CD4-positive, CD25-positive, alpha-beta regulatory T cell (primary cell): ENCODE results near the gene TCAIM. TPM values are rescaled to one million over a fixed set of nuclear protein-coding genes. Genes with fewer than 3 reads are reported as not detected.

Experiments
- ATAC-seq, 2 donors: fragments of 150-1000 bp; cut with Tn5 transposase; one replicate each; pipeline ENCODE4 v1.10.0; 2021; ENCODE audit warnings: low read depth in 2 of 2, moderate number of reproducible peaks in 2 of 2, moderate library complexity in 1 of 2
- DNase-seq, 3 donors: peaks; one replicate each; pipeline versions ENCODE4 v3.0.0 to v3.0.0-alpha.2; 2012 to 2022; ENCODE audit warnings: mixed read lengths in 1 of 3
- H3K27ac ChIP-seq: one replicate; pipeline ENCODE4 v1.7.0; 2013; ENCODE audit warnings: mild to moderate bottlenecking, low read length; ENCODE audit not compliant: insufficient read depth, poor library complexity, severe bottlenecking
- H3K27me3 ChIP-seq: one replicate; pipeline ENCODE4 v1.7.0; 2013; ENCODE audit warnings: low read length; ENCODE audit not compliant: control insufficient read depth, insufficient read depth
- H3K36me3 ChIP-seq: one replicate; pipeline ENCODE4 v1.7.0; 2013; ENCODE audit warnings: mild to moderate bottlenecking, low read length, moderate library complexity; ENCODE audit not compliant: control insufficient read depth, insufficient read depth
- H3K4me1 ChIP-seq: 2 replicates; pipeline ENCODE4 v1.7.0; 2013; ENCODE audit warnings: mild to moderate bottlenecking, low read length; ENCODE audit not compliant: insufficient read depth, control insufficient read depth, poor library complexity, severe bottlenecking
- H3K4me3 ChIP-seq: one replicate; pipeline ENCODE4 v1.7.0; 2013; ENCODE audit warnings: low read depth, mild to moderate bottlenecking, low read length, moderate library complexity
- H3K9me3 ChIP-seq, 2 experiments: 1 replicate in 1 of 2; 2 replicates in 1 of 2; pipeline ENCODE4 v1.7.0; 2013; ENCODE audit warnings: low read length in 2 of 2, mild to moderate bottlenecking in 1 of 2, moderate library complexity in 1 of 2; ENCODE audit not compliant: control insufficient read depth in 2 of 2
- H3K27ac Mint-ChIP-seq, 3 donors: one replicate each; pipeline ENCODE4 v1.8.0; 2020 to 2022; ENCODE audit warnings: mild to moderate bottlenecking in 3 of 3, mixed read lengths in 3 of 3, moderate library complexity in 2 of 3
- H3K27me3 Mint-ChIP-seq: one replicate; pipeline ENCODE4 v1.8.0; 2022; ENCODE audit warnings: mild to moderate bottlenecking, mixed read lengths
- H3K36me3 Mint-ChIP-seq: one replicate; pipeline ENCODE4 v1.8.0; 2020; ENCODE audit warnings: mixed read lengths
- H3K4me1 Mint-ChIP-seq, 4 donors: one replicate each; pipeline ENCODE4 v1.8.0; 2020 to 2022; ENCODE audit warnings: mixed read lengths in 4 of 4, mild to moderate bottlenecking in 1 of 4
- H3K4me3 Mint-ChIP-seq, 4 donors: one replicate each; pipeline ENCODE4 v1.8.0; 2020 to 2022; ENCODE audit warnings: mild to moderate bottlenecking in 4 of 4, mixed read lengths in 4 of 4, moderate library complexity in 3 of 4
- H3K9me3 Mint-ChIP-seq, 7 donors: one replicate each; pipeline ENCODE4 v1.8.0; 2020 to 2022; ENCODE audit warnings: mixed read lengths in 7 of 7, mild to moderate bottlenecking in 3 of 7, moderate library complexity in 2 of 7
- polyA plus RNA-seq, 4 donors: library from polyadenylated mRNA; unstranded; fragments of 300-500 nt; fragmentation: Illumina TruSeq; gene quantifications; one replicate each; pipeline ENCODE4 v1.2.3, GENCODE V29; 2021
- total RNA-seq: library from RNA; stranded (reverse); gene quantifications from one replicate; pipeline ENCODE4 v1.2.3, GENCODE V29; 2022

The TCAIM gene
- total and polyA plus RNA-seq, 5 donors from 2014 or later, result 8.5 to 19.0 (median 17.6) TPM

DNA sequence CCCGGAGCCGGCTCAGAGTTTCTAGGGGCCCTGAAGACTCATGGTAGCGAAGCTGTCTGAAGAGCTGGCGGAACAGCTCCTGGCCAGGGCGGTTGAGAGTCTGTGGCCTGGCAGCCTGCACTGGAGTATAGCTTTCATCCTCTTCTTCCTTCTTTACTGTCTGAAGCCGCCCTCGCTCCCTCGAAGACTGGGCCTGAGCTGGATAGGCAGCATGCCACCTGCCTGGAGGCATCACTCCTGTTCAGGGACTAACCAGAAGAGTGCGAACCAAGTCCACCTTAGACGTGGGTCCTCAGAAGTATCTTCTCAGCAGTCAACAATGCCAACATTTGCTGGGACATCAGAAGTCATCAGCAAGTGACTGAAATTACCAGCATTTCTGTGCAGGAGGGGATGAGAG, 116.8 kb downstream of the TCAIM start:
- Histone ChIP-seq H3K27ac (no peak overlapping the region), H3K9me3 (no peaks in the 10 kb centered on the region), H3K4me1 (no peaks in the 10 kb centered on the region), H3K4me3 (no peak overlapping the region), H3K27me3 (no peaks in the 10 kb centered on the region), H3K36me3 (peaks cover 57% of the 10 kb centered on the region)
- no peak overlapping the region for H3K4me3 Mint-ChIP-seq
- H3K27ac Mint-ChIP-seq, result no peak overlapping the region
- ATAC-seq, result no peak
- H3K4me1 Mint-ChIP-seq, result peaks cover 0 to 17% (median 12%) of the 10 kb centered on the region in 4 donors
- H3K27me3 Mint-ChIP-seq, result no peaks in the 10 kb centered on the region
- H3K36me3 Mint-ChIP-seq, result peaks cover 51% of the 10 kb centered on the region
- peaks cover 0 to 9% (median 5%) of the 10 kb centered on the region in 7 donors for H3K9me3 Mint-ChIP-seq
- DNase-seq, result no peak

Other genes with a start within 250 kb of the TCAIM start
- gene TOPAZ1, start 96.9 kb upstream of the TCAIM start, total RNA-seq, result not detected
- not detected for gene TOPAZ1, start 96.9 kb upstream of the TCAIM start, polyA plus RNA-seq
- gene ZNF445, start 138.9 kb downstream of the TCAIM start, total RNA-seq, result 14.5 TPM
- 1 to 10 TPM in 3 of 4 donors, under 1 TPM in 1; 0.79 to 3.9 (median 3.3) TPM for gene ZNF445, start 138.9 kb downstream of the TCAIM start, polyA plus RNA-seq
- gene ZKSCAN7, start 216.4 kb downstream of the TCAIM start, total RNA-seq, result 1.2 TPM
- gene ZKSCAN7, start 216.4 kb downstream of the TCAIM start, polyA plus RNA-seq, result 1 to 10 TPM; 1.6 to 3.0 (median 1.9) TPM
- gene ZNF660, start 246.2 kb downstream of the TCAIM start, total RNA-seq, result not detected
- gene ZNF660, start 246.2 kb downstream of the TCAIM start, polyA plus RNA-seq, result under 1 TPM in 1 of 4 donors, not detected in 3; 0.83 TPM